GM18858 (cell line): Measurements from ENCODE around the gene DENND10.
"Not testable (repeated sequence)": the region's sequence is repeated elsewhere in the genome, so short reads cannot be mapped to it uniquely, and the experiment has no call there.

Experiments
- ATAC-seq: cut with Tn5 transposase; IDR thresholded peaks from one replicate; pipeline ENCODE4 v1.9.1; 2021; ENCODE audit not compliant: unreplicated experiment

Gene DENND10

DNA sequence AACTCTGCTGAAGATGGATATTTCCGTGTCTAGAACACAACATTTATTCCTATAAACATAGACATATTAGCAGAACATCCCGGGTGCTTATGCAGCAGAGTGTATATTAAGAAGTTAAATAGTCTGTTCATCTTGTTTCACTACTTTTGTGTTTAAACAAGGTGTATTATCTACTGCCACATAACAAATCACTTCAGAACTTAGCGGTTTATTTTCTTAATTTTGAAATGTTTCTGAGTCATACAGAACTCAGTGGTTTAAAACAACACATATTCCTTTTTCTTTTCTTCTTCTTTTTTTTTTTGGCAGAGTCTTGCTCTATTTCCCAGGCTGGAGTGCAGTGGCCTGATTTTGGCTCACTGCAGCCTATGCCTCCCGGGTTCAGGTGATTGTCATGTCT is 25.8 kb downstream of the DENND10 start:
- ATAC-seq, result no peak

DNA sequence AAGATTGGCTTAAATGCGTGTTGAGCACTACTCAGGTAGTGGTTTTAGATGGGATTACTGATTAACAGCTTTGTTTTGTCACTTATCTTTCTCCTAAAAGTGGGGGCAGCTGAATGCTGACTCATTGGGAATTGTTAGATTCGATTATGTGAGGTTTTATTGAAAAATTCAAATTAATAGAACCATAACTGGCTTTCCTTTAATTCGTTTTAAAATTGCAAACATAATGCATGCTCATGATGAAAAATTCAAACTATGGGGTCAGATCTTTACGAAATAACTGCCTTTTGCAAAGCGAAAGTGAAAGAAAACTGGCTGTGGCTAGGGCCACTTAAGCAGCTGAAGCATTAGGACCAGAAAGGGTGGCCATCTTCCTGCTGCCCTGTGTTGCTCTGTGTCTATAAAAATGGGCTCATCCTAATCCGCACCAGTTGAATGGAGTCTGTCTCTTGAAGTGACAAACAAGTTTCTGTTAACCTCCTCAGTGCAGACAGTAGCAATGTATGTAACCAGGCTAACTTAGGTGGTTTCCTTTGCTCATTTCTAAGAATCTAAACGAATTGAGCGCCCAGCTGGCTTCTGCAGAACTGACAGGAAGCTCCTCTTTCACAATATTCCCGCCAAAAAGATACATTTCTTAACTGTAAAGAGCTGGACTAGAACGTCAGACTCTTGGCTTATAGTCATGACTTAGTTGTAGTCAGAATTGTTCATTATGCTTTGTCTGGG is 27.8 kb downstream of the DENND10 start:
- no peak for ATAC-seq

GRCh38 chr10:119132521-119133345 is 28.8 kb downstream of the DENND10 start:
- no peak for ATAC-seq

DNA sequence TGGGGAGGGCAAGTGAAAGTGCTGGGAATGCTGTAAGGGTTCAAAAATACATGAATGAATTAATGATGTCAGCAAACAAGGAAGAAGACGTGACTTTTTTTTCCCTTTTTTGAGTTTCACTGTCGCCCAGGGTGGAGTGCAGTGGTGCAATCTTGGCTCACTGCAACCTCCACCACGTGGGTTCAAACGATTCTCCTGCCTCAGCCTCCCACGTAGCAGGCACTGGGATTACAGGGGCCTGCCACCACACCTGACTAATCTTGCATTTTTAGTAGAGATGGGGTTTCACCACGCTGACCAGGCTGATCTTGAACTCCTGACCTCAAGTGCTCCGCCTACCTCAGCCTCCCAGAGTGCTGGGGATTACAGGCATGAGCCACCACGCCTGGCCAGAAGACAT is 30.0 kb downstream of the DENND10 start:
- no peak for ATAC-seq

DNA sequence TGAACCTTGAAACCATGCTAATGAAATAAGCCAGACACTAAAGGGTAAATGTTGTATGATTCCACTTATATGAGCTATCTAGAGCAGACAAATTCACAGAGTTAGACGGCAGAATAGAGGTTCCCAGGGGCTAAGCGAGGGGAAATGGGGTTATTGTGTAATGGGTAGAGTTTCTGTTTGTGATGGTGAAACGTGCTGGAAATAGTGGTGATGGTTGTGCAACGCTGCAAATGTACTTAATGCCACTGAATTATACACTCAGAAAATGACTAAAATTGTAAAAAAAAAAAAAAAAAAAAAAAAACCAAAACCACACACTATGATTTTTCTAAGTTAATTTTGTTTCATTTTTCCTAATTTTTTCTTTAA is 31.6 kb downstream of the DENND10 start:
- ATAC-seq, result no peak

GRCh38 chr10:119136084-119136483 is 32.2 kb downstream of the DENND10 start:
- ATAC-seq, result no peak

DNA sequence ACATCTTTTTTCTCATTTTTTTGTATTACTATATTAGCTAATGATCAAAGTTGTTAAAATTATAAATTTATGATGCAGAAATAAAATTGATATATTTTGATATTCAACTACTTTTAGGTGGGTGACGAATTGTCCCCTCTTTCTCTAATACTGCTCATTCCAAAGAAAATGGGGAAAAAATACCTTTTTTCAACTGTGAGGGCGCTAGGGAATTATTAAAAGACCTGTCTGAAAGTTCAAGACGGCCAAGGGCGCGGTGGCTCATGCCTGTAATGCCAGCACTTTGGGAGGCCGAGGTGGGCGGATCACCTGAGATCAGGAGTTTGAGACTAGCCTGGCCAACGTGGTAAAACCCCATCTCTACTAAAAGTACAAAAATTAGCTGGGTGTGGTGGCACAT is 34.0 kb downstream of the DENND10 start:
- not testable (repeated sequence) for ATAC-seq

DNA sequence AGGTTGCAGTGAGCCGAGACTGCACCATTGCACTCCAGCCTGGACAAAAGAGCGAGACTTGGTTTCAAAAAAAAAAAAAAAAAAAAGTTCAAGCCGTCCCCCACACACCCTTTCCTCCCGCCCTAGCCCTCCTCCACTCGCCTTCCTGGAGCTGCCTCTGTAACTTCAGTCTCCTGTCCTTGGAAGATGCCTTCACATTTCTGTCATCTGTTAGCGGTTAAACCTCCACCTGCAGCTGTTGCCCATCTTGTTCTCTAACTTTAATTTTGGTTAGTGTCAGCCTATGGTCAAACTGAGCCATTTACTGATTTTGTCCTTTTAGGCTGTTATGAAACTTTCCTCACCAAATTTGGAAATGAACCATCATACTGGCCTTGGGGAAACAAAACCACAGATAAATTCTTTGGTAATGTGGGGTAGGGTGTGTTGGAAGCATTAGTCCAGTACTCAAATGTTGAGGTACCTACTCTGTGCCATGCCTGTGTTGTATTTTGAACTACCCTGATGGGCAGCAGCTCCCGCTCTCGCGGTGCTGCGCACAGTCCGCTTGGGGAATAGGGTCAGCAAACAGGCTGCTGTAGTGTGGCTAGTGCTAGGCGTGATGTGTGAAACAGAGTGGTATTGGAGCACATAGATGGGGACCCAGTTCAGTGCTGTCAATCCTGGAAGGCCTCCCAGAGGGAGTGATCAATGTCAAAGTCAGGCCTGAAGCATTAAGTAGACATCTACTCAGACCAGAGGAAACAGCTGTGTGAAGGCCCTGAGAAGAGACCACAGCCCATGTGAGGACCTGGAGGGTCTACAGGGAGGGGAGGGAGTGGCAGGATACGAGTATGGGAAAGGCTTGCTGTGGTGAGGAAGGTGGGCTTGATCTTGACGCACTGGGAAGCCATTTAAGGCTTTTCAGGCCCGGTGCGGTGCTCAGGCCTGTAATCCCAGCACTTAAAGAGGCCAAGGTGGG is 34.7 kb downstream of the DENND10 start:
- ATAC-seq, result no peak

- no peak for ATAC-seq
Measured at GRCh38 chr10:119139464-119140067, 35.7 kb downstream of the DENND10 start.

DNA sequence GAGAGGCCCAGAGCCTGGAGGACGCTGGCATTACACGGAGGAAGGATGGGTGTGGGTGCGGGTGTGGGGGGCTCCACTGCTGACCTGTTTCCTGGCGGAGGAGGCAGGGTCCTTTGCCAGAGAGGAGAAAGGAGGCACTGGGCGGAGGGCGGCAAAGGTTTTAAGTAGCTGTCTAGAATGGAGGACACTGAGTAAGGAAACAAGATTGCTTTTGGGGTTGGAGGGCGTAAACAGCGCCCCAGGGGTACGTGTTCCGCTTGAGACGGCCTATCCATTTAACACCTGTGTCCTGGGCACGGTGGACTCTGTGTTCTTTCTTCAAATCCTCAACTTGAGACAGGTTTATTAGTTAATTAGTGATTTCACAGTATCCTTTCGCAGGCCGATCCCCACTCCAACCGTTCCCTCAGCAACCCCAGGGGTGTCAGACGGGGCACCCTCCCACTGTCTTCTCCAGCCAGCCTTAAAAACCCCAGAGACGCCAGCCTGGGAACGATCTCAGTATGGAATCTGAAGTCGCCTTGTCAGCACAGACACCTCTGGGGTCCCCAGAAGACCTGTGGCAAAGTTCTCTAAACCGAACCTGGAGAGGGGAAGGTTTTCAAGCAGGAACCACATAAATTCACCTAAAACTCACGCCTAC is 36.8 kb downstream of the DENND10 start:
- ATAC-seq, result no peak

GRCh38 chr10:119143657-119144056 is 39.7 kb downstream of the DENND10 start:
- ATAC-seq, result no peak

DNA sequence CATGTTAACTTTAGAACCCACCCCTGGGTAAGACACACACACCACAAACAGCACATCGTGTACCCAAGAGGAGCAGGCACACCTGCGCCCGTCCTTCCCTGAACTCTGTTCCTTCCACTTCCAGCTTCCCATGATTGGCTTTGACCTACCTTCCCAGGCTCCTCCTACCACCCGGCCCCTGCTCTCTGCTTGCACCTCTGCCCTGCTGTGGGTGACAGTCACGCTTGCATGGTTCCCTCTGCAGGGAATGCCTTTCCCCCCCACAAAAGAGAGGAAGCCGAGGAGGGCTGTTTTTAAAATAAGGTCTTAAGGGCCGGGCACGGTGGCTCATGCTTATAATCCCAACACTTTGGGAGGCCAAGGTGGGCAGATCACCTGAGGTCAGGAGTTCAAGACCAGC is 45.2 kb downstream of the DENND10 start:
- no peak for ATAC-seq

DNA sequence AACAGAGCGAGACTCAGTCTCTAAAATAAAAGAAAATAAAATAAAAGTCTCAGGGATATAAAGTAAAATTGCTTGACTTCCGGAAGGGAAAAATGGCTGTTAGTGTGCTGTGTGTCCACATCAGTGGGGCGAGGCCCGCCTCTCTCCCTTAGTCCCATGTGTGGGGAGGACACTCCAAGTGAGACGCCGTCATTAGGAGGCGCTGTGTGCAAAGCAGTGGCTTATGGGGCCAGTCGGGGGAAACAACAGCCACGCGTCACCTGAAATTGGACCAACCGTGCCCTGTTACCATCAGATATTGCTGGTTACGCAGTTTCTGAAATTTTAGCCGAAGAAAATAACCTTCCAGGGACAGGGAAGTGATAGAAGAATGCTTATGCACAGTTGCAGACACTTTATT is 45.8 kb downstream of the DENND10 start:
- ATAC-seq, result no peak

DNA sequence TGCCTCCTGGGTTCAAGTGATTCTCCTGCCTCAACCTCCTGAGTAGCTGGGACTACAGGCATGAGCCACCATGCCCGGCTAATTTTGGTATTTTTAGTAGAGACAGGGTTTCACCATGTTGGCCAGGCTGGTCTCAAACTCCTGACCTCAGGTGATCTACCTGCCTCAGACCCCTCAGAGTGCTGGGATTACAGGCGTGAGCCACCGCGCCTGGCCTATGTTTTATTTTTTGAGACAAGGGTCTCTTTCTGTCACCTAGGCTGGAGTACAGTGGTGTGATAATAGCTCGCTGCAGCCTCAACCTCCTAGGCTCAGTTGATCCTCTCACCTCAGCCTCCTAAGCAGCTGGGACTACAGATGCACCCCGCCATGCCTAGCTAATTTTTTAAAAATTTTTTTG is 47.7 kb downstream of the DENND10 start:
- not testable (repeated sequence) for ATAC-seq

GRCh38 chr10:119153041-119153440 is 49.1 kb downstream of the DENND10 start:
- ATAC-seq, result no peak

DNA sequence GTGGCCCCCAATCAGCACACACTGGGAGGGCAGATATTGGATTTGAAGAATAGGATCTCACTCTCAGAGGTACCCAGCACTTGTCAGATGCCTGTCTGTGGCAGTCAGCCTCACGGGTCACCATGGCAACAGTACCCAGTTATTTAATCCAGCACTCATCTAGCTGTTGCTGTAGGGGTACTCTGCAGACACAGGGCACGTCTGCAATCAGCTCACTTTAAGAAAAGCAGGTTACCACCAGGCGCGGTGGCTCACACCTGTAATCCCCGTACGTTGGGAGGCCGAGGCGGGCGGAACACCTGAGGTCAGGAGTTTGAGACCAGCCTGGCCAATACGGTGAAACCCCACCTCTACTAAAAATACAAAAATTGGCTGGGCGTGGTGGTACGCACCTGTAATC is 49.7 kb downstream of the DENND10 start:
- ATAC-seq, result no peak

DNA sequence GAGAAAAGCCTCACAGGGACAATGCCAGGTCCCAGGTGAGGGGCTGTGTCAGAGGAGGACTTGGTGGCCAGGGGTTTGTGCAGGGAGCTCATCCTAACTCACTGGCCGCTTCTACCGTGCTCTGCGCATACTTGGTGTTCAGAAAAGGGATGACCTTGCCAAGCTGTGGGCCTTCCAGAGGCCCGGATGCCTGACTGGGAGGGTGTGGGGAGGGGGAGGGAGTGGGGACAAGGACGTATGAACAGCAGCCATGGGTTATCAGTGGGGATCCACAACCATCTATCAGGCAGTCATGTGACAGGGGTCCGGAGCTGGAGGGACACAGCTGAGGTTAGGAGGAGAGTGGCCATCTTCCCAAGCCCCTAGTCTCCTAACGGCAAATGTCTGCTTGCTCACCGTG is 55.4 kb downstream of the DENND10 start:
- ATAC-seq, result no peak

DNA sequence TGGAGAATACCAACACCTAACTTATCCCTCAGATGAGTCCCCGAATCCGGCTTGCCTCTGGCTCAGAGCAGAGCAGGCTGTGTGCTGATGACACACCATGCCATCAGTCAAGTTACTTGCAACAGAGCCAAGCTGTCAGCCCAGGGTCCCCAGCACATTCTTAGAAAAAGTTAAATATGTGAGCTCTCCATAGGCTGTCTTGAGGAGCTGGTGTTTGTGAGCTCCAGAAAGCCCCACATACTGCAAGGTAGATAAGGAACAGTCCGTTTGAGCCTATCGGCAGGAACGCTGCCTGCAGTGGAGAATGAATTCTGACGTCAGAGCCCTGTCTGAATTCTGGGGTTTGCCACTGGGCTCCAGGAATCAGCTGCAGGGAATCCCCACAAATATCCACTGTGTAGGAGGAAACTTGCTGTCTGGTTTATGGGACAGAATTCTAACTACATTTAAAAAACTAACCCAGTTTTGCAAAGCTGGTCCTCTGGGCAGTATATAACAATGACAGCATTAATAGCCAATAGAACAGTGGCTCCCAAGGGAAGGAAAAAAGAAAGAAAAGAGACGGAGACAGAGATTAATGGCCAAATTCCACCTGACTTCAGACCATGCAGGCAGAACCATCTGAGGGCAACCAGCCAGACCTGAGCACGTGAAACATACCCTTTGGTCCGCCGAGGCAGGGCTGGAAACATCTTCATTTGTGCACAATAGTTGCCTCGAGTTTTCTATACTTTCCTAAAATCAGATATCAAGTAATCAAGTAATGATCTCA is 58.0 kb downstream of the DENND10 start:
- ATAC-seq, result no peak

- no peak for ATAC-seq
Measured at GRCh38 chr10:119162452-119163092, 58.7 kb downstream of the DENND10 start.
